ENCODE data around the gene ANKRD13A. TPM values are rescaled to one million over a fixed set of nuclear protein-coding genes. Genes with fewer than 3 reads are reported as not detected.

The ANKRD13A gene
- total and polyA plus RNA-seq, 2 of the 8 experiments (the other 6 are each of a cell fraction or from before 2014, with no cell fraction given) = 16.8 to 21.4 TPM

GRCh38 chr12:110088936-110089335 is 89.7 kb downstream of the ANKRD13A start:
- 93% methylated on average over 5 of the region's 5 CpGs; no CpG with 5 or more reads in 1 of the 2 experiments for WGBS, 2 experiments (ENCODE audit: extremely low coverage in 1 of 2, insufficient coverage in 1 of 2, insufficient read length in 1 of 2, insufficient replicate concordance in 2 of 2, low coverage in 1 of 2, low lambda C conversion rate in 2 of 2, missing lambda C conversion rate in 1 of 2)

More at GRCh38 chr12:110088936-110089335, 89.7 kb downstream of the ANKRD13A start:
- Histone ChIP-seq H3K36me3 (ENCODE audit: control insufficient read depth in 2 of 4, insufficient read depth in 4 of 4, low read length in 3 of 4) (no peaks in the 10 kb centered on the region), H3K23me2 (ENCODE audit: low read depth, low read length) (no peaks in the 10 kb centered on the region; the same call in 1 of the 2 replicates), H4K8ac (ENCODE audit: extremely low read depth, insufficient read depth, low read length) (no peak overlapping the region), H2AFZ (ENCODE audit: low read length) (no peak overlapping the region), H2BK20ac (ENCODE audit: low read length) (no peak overlapping the region), H3K27me3 (replicated peaks in 1 of 4; ENCODE audit: control insufficient read depth in 3 of 4, extremely low read depth in 1 of 4, insufficient read depth in 3 of 4, low read length in 3 of 4) (no peaks in the 10 kb centered on the region), H3K9ac (replicated peaks in 1 of 4; ENCODE audit: extremely low read depth in 1 of 4, low read depth in 3 of 4, low read length in 3 of 4) (no peak overlapping the region), H2AK5ac (ENCODE audit: low read depth, low read length) (no peak overlapping the region), H2BK15ac (ENCODE audit: low read length) (no peak overlapping the region), H3K23ac (ENCODE audit: insufficient read length) (no peak overlapping the region), H3K79me1 (ENCODE audit: low read depth, low read length) (no peaks in the 10 kb centered on the region), H3K14ac (ENCODE audit: insufficient read length) (no peak overlapping the region), H3K18ac (ENCODE audit: extremely low read depth, low read length) (no peak overlapping the region), H3K4ac (replicated peaks; ENCODE audit: insufficient read length, low read depth, low read length) (no peak overlapping the region), H3K79me2 (ENCODE audit: control insufficient read depth in 1 of 2, insufficient read depth in 2 of 2, low read length in 2 of 2) (no peaks in the 10 kb centered on the region), H4K20me1 (replicated peaks in 1 of 2; ENCODE audit: control insufficient read depth in 1 of 2, insufficient read depth in 2 of 2, low read length in 2 of 2) (no peaks in the 10 kb centered on the region), H4K91ac (replicated peaks; ENCODE audit: insufficient read length, low read length) (no peak overlapping the region), H3K4me2 (ENCODE audit: insufficient read depth in 1 of 2, low read depth in 2 of 2, low read length in 2 of 2) (no peak overlapping the region), H2BK5ac (ENCODE audit: low read depth, low read length) (no peak overlapping the region), H3K56ac (replicated peaks; ENCODE audit: insufficient read length, low read depth, low read length) (no peak overlapping the region), H3K9me3 (ENCODE audit: insufficient read depth in 2 of 2, low read depth in 1 of 2, low read length in 1 of 2) (no peaks in the 10 kb centered on the region), H2BK120ac (replicated peaks; ENCODE audit: low read depth, low read length) (no peak overlapping the region), H3K27ac (ENCODE audit: low read depth, low read length) (no peak overlapping the region), H3K4me1 (replicated peaks in 1 of 4; ENCODE audit: control insufficient read depth in 3 of 4, insufficient read depth in 4 of 4, low read length in 3 of 4) (no peaks in the 10 kb centered on the region), H2BK12ac (ENCODE audit: low read depth, low read length) (no peak overlapping the region), H4K5ac (ENCODE audit: insufficient read length, low read depth, low read length) (no peak overlapping the region), H3K4me3 (ENCODE audit: extremely low read depth in 1 of 4, insufficient read depth in 2 of 4, low read depth in 3 of 4, low read length in 4 of 4) (no peak overlapping the region)
- TF ChIP-seq PHF8 (conservative IDR thresholded peaks at IDR 0.05; ENCODE audit: low read depth, low read length) (no peak), ATF3 (IDR thresholded peaks at IDR 0.05; ENCODE audit: insufficient read depth, low read depth, low read length) (no peak), CTCF (IDR thresholded peaks at IDR 0.05; ENCODE audit: control extremely low read depth in 1 of 3, insufficient read depth in 1 of 3, low read depth in 1 of 3, low read length in 3 of 3) (no peak), POLR2A (IDR thresholded peaks at IDR 0.05; ENCODE audit: control extremely low read depth in 1 of 2, low read depth in 2 of 2, low read length in 2 of 2) (no peak), SIX5 (IDR thresholded peaks at IDR 0.05; ENCODE audit: low read depth, low read length) (no peak), BCL11A (IDR thresholded peaks at IDR 0.05; ENCODE audit: low read depth in 2 of 2, low read length in 2 of 2) (no peak)
- FAIRE-seq = no peak
- POLR2A ChIA-PET (ENCODE audit: partially characterized antibody) = no interaction called here
- CTCF ChIA-PET (ENCODE audit: partially characterized antibody) = interaction anchor here (0.6 to 6.1 kb wide), 3 partner anchors 11 to 190 kb away, joined by 4 to 24 read pairs (median 17); no protein-coding TSS in a partner anchor
- no peak for DNase-seq (ENCODE audit: low read depth in 1 of 2, low spot score in 2 of 2)

All from H1 (cell line).